ENCODE data around the gene INF2.

The INF2 gene

DNA sequence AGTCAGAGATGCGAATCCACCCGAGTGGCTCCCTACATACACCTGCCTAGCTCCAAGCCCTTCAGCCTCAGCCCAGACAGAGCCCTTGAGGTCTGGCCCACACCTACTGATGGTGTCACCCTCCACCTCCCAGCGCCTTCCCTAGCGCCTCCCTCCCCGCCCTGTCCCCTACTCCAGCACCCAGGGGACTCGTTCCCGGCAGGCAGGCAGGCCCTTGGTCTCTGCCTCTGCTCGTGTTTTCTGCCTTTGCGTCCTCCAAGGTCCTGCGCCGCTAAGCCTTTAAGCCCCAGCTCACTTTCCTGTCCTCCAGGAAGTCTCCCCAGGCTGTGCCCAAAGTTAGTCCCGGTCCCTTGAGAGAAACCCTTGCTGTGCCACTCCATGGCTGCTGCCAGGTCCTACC lies 12.7 kb downstream of the INF2 start:
- H3K4me1 Mint-ChIP-seq, result peaks cover 27% of the 10 kb centered on the region
- no peak overlapping the region for H3K27ac Mint-ChIP-seq
- H3K4me3 Mint-ChIP-seq, result no peak overlapping the region
- peaks cover 4% of the 10 kb centered on the region for H3K27me3 Mint-ChIP-seq (ENCODE audit: low read depth)
- TF ChIP-seq, protein P1, sequence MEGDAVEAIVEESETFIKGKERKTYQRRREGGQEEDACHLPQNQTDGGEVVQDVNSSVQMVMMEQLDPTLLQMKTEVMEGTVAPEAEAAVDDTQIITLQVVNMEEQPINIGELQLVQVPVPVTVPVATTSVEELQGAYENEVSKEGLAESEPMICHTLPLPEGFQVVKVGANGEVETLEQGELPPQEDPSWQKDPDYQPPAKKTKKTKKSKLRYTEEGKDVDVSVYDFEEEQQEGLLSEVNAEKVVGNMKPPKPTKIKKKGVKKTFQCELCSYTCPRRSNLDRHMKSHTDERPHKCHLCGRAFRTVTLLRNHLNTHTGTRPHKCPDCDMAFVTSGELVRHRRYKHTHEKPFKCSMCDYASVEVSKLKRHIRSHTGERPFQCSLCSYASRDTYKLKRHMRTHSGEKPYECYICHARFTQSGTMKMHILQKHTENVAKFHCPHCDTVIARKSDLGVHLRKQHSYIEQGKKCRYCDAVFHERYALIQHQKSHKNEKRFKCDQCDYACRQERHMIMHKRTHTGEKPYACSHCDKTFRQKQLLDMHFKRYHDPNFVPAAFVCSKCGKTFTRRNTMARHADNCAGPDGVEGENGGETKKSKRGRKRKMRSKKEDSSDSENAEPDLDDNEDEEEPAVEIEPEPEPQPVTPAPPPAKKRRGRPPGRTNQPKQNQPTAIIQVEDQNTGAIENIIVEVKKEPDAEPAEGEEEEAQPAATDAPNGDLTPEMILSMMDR (IDR thresholded peaks at IDR 0.05; ENCODE audit: unreplicated experiment in 3 of 3), result no peak
- H3K36me3 Mint-ChIP-seq (ENCODE audit: low read depth), result peaks cover 12% of the 10 kb centered on the region
- peaks cover 2% of the 10 kb centered on the region for H3K9me3 Mint-ChIP-seq

DNA sequence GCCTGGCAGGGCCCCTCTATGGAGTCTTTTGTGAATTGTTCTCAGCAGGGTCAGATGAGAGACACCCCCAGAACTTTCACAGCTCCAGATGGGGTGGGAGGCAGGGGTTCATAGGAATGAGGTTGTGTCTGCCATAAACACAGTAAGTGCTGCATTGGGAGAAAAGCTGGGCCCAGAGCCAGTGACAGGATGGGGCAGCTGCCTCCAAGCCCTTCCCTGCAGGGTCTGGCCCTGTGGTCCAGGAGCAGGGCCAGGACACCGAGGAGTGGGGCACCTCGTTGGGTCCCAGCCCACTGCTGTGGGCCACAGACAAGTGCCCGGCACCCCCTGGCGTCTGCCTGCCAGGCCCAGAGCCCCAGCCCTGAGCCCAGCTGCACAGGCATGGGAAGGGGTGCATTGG lies 13.3 kb downstream of the INF2 start:
- TF ChIP-seq, protein P1 (IDR thresholded peaks at IDR 0.05; ENCODE audit: unreplicated experiment in 3 of 3), result no peak
- H3K4me1 Mint-ChIP-seq, result peaks cover 23% of the 10 kb centered on the region
- H3K9me3 Mint-ChIP-seq, result peaks cover 2% of the 10 kb centered on the region
- H3K27me3 Mint-ChIP-seq (ENCODE audit: low read depth), result peaks cover 4% of the 10 kb centered on the region
- no peak overlapping the region for H3K27ac Mint-ChIP-seq
- no peak overlapping the region for H3K4me3 Mint-ChIP-seq
- H3K36me3 Mint-ChIP-seq (ENCODE audit: low read depth), result peaks cover 12% of the 10 kb centered on the region

DNA sequence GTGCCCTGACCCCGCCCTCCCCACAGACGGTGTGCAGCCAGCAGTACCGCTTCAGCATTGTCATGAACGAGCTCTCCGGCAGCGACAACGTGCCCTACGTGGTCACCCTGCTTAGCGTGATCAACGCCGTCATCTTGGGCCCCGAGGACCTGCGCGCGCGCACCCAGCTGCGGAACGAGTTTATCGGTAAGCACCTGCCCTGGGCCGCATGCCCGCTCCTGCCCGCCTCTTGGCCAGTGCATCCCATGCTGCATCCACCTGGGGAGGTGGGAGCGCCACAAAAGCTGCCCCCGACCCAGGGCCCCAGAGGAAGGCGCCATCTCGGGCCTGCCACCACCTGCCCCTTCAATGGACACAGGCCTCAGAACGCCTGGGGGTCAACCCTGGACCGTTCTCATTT lies 13.9 kb downstream of the INF2 start:
- peaks cover 12% of the 10 kb centered on the region for H3K36me3 Mint-ChIP-seq (ENCODE audit: low read depth)
- H3K27ac Mint-ChIP-seq, result no peak overlapping the region

DNA sequence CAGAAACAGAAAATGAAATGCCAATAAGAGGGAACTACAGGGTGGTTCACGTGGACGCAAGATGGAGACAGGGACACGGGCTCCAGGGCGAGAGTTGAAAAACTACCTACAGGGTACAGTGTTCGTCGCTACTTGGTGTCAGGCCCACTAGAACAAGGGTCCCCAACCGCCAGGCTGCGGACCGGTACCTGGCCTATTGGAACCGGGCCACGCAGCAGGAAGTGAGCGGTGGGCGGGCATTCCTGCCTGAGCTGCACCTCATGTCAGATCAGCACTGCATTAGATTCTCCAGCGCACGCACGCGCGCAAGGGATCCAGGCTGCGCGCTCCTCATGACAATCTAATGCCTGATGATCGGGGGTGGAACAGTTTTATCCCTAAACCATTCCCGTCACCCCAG lies 14.8 kb downstream of the INF2 start:
- TF ChIP-seq, protein P1 (IDR thresholded peaks at IDR 0.05; ENCODE audit: unreplicated experiment in 3 of 3), result no peak
- Mint-ChIP-seq H3K27ac (no peak overlapping the region), H3K9me3 (peaks cover 2% of the 10 kb centered on the region), H3K36me3 (ENCODE audit: low read depth) (peaks cover 12% of the 10 kb centered on the region), H3K4me1 (peaks cover 15% of the 10 kb centered on the region), H3K4me3 (no peak overlapping the region), H3K27me3 (ENCODE audit: low read depth) (peaks cover under 1% of the 10 kb centered on the region)

More for the DNA sequence above, 13.9 kb downstream of the INF2 start:
- TF ChIP-seq, protein P1 (IDR thresholded peaks at IDR 0.05; ENCODE audit: unreplicated experiment in 3 of 3), result no peak
- Mint-ChIP-seq H3K4me1 (peaks cover 17% of the 10 kb centered on the region), H3K27me3 (ENCODE audit: low read depth) (peaks cover 4% of the 10 kb centered on the region), H3K4me3 (no peak overlapping the region), H3K9me3 (peaks cover 2% of the 10 kb centered on the region)

DNA sequence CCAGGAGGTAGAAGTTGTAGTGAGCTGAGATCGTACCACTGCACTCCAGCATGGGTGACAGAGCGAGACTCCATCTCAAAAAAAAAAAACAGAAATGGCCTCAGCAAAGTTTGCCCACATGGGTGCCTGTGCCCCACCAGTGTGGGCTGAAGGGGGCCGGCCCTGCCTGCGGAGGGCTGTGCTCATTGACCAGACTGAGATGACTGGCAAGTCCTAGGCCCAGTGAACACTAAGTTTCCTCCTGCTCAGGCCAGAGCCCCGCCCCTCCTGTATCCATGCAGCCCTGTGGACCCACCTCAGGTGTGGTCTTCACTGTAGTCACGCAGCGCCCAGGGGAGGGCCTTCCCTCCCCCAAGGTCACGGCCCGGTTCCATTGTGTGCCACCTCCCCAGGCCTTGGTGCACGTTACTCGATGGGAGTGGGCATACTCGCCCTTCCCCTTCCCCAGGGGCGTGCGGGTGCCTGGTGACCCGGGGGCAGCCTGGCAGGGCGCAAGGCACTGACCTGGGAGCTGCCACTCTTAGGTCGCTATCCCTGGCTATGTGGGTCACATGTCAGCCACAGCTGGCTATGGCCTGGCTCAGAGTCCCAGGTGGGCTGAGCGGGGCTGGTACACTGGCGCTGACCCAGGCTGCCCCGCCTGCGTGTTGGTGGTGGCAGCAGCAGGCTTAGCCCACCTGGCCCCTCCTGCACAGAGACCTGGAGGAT lies 16.1 kb downstream of the INF2 start:
- Mint-ChIP-seq H3K4me1 (peaks cover 11% of the 10 kb centered on the region), H3K36me3 (ENCODE audit: low read depth) (peaks cover 12% of the 10 kb centered on the region), H3K27me3 (ENCODE audit: low read depth) (no peaks in the 10 kb centered on the region), H3K4me3 (no peak overlapping the region), H3K27ac (no peak overlapping the region), H3K9me3 (peaks cover 2% of the 10 kb centered on the region)
- TF ChIP-seq, protein P1 (IDR thresholded peaks at IDR 0.05; ENCODE audit: unreplicated experiment in 3 of 3), result no peak
